H9 (cell line): ENCODE measurements around the gene OR4E1. TPM values are rescaled to one million over a fixed set of nuclear protein-coding genes. Genes with fewer than 3 reads are reported as not detected.

Experiments used
- DNase-seq: peaks from one replicate; pipeline ENCODE4 v3.0.0-alpha.2; 2017
- H2AFZ ChIP-seq: one replicate; pipeline ENCODE4 v1.6.1; 2013; ENCODE audit warnings: mild to moderate bottlenecking, low read length, control low read depth, moderate library complexity
- H2AK5ac ChIP-seq: 2 replicates; pipeline ENCODE4 v1.6.1; 2013; ENCODE audit warnings: low read length, control low read depth, mixed read lengths; ENCODE audit not compliant: insufficient read length
- H2BK120ac ChIP-seq: one replicate; pipeline ENCODE4 v1.6.1; 2013; ENCODE audit warnings: low read depth, mild to moderate bottlenecking, low read length, control low read depth, inconsistent platforms; ENCODE audit not compliant: poor library complexity, severe bottlenecking
- H2BK12ac ChIP-seq: 2 replicates; pipeline ENCODE4 v1.6.1; 2013; ENCODE audit warnings: low read length, control low read depth, mixed read lengths, low read depth; ENCODE audit not compliant: insufficient read length
- H2BK15ac ChIP-seq: 2 replicates; pipeline ENCODE4 v1.6.1; 2013; ENCODE audit warnings: low read depth, low read length, control low read depth
- H2BK20ac ChIP-seq: one replicate; pipeline ENCODE4 v1.6.1; 2013; ENCODE audit warnings: low read depth, mild to moderate bottlenecking, low read length, control low read depth, inconsistent platforms; ENCODE audit not compliant: poor library complexity, severe bottlenecking
- H2BK5ac ChIP-seq: 2 replicates; pipeline ENCODE4 v1.6.1; 2013; ENCODE audit warnings: low read length, control low read depth, mixed read lengths; ENCODE audit not compliant: insufficient read length
- H3K14ac ChIP-seq: 2 replicates; pipeline ENCODE4 v1.6.1; 2013; ENCODE audit warnings: low read length, control low read depth; ENCODE audit not compliant: insufficient read depth
- H3K18ac ChIP-seq: 2 replicates; pipeline ENCODE4 v1.6.1; 2013; ENCODE audit warnings: low read depth, mild to moderate bottlenecking, mixed read lengths, low read length, control low read depth; ENCODE audit not compliant: insufficient read length
- H3K23ac ChIP-seq: 2 replicates; pipeline ENCODE4 v1.6.1; 2013; ENCODE audit warnings: low read length, control low read depth, mixed read lengths, low read depth; ENCODE audit not compliant: insufficient read length
- H3K23me2 ChIP-seq: 2 replicates; pipeline ENCODE4 v1.6.1; 2013; ENCODE audit warnings: low read depth, mild to moderate bottlenecking, mixed read lengths, low read length, control low read depth; ENCODE audit not compliant: insufficient read length, poor library complexity, severe bottlenecking
- H3K27ac ChIP-seq: 2 replicates; pipeline ENCODE4 v1.5.1; 2013; ENCODE audit warnings: low read length, control low read depth, mixed read lengths, low read depth; ENCODE audit not compliant: insufficient read length
- H3K27me3 ChIP-seq: 2 replicates; pipeline ENCODE4 v1.6.1; 2013; ENCODE audit warnings: low read length, control low read depth, inconsistent platforms; ENCODE audit not compliant: insufficient read depth
- H3K4ac ChIP-seq: 2 replicates; pipeline ENCODE4 v1.6.1; 2013; ENCODE audit warnings: low read depth, mild to moderate bottlenecking, control low read depth, inconsistent platforms, low read length, moderate library complexity
- H3K4me1 ChIP-seq: 2 replicates; pipeline ENCODE4 v1.6.1; 2013; ENCODE audit warnings: low read length, control low read depth, inconsistent platforms; ENCODE audit not compliant: insufficient read depth
- H3K4me2 ChIP-seq: 2 replicates; pipeline ENCODE4 v1.6.1; 2013; ENCODE audit warnings: low read length, control low read depth, mixed read lengths; ENCODE audit not compliant: insufficient read length, insufficient read depth
- H3K56ac ChIP-seq: 2 replicates; pipeline ENCODE4 v1.6.1; 2013; ENCODE audit warnings: low read depth, mild to moderate bottlenecking, mixed read lengths, low read length, control low read depth; ENCODE audit not compliant: insufficient read length
- H3K79me1 ChIP-seq: 2 replicates; pipeline ENCODE4 v1.6.1; 2013; ENCODE audit warnings: low read depth, mild to moderate bottlenecking, moderate library complexity, low read length, control low read depth, inconsistent platforms; ENCODE audit not compliant: insufficient read depth, poor library complexity, severe bottlenecking
- H3K79me2 ChIP-seq: 2 replicates; pipeline ENCODE4 v1.6.1; 2013; ENCODE audit warnings: low read length, control low read depth, inconsistent platforms; ENCODE audit not compliant: insufficient read depth
- H3K9ac ChIP-seq: 2 replicates; pipeline ENCODE4 v1.6.1; 2013; ENCODE audit warnings: low read length, control low read depth, mixed read lengths; ENCODE audit not compliant: insufficient read length; ENCODE audit errors: extremely low read depth
- H3K9me3 ChIP-seq: one replicate; pipeline ENCODE4 v1.6.1; 2013; ENCODE audit warnings: low read depth, low read length, inconsistent platforms; ENCODE audit not compliant: control insufficient read depth
- H3T11ph ChIP-seq: one replicate; pipeline ENCODE4 v1.6.1; 2013; ENCODE audit warnings: mild to moderate bottlenecking, low read length, control low read depth, inconsistent platforms
- H4K20me1 ChIP-seq: one replicate; pipeline ENCODE4 v1.6.1; 2013; ENCODE audit not compliant: control insufficient read depth, insufficient read length, insufficient read depth
- H4K5ac ChIP-seq: 2 replicates; pipeline ENCODE4 v1.6.1; 2013; ENCODE audit warnings: low read depth, mild to moderate bottlenecking, mixed read lengths, low read length, control low read depth; ENCODE audit not compliant: insufficient read length
- H4K8ac ChIP-seq: replicated peaks from 2 replicates; pipeline ENCODE4 v1.6.1; 2013; ENCODE audit warnings: low read length, control low read depth, mixed read lengths, low read depth; ENCODE audit not compliant: insufficient read length
- H4K91ac ChIP-seq: 2 replicates; pipeline ENCODE4 v1.6.1; 2013; ENCODE audit warnings: low read depth, mild to moderate bottlenecking, moderate library complexity, mixed read lengths, low read length, control low read depth; ENCODE audit not compliant: insufficient read length
- H3K27ac Mint-ChIP-seq, 3 experiments: 2 replicates in 2 of 3; 3 replicates in 1 of 3; pipeline ENCODE4 v1.8.0; 2020 to 2021; ENCODE audit warnings: mixed read lengths in 3 of 3, mild to moderate bottlenecking in 1 of 3, moderate library complexity in 1 of 3
- H3K27me3 Mint-ChIP-seq: 2 replicates; pipeline ENCODE4 v1.8.0; 2021; ENCODE audit warnings: low read depth, mild to moderate bottlenecking, moderate library complexity, mixed read lengths
- H3K36me3 Mint-ChIP-seq, 3 experiments: 2 replicates in 2 of 3; 3 replicates in 1 of 3; pipeline ENCODE4 v1.8.0; 2020 to 2021; ENCODE audit warnings: low read depth in 3 of 3, mixed read lengths in 3 of 3; ENCODE audit not compliant: insufficient read depth in 1 of 3
- H3K4me1 Mint-ChIP-seq, 2 experiments: 2 replicates each; pipeline ENCODE4 v1.8.0; 2020; ENCODE audit warnings: mixed read lengths in 2 of 2
- H3K4me3 Mint-ChIP-seq, 2 experiments: 2 replicates in 1 of 2; 3 replicates in 1 of 2; pipeline ENCODE4 v1.8.0; 2020 to 2021; ENCODE audit warnings: mild to moderate bottlenecking in 2 of 2, mixed read lengths in 2 of 2, moderate library complexity in 1 of 2
- H3K9me3 Mint-ChIP-seq, 2 experiments: 2 replicates in 1 of 2; 3 replicates in 1 of 2; pipeline ENCODE4 v1.8.0; 2020; ENCODE audit warnings: mild to moderate bottlenecking in 2 of 2, mixed read lengths in 2 of 2, moderate library complexity in 1 of 2
- CTCF ChIP-seq: fragments of 200-600 bp; sonication (generic); conservative IDR thresholded peaks from 3 replicates; pipeline ENCODE4 v1.8.0; 2021; ENCODE audit warnings: antibody characterized with exemption, mild to moderate bottlenecking
- WGBS: extraction: QIAGEN DNeasy Blood & Tissue Kit; methylation state at CpG from one replicate; pipeline ENCODE4 v1.1.7; 2013; ENCODE audit warnings: missing lambda C conversion rate, low lambda C conversion rate, mixed read lengths; ENCODE audit not compliant: insufficient read length; ENCODE audit errors: extremely low coverage; 5-methylcytosine and 5-hydroxymethylcytosine counted together
- total RNA-seq: library from RNA; stranded (reverse); gene quantifications from 2 replicates; pipeline ENCODE4 v1.2.1, GENCODE V29; 2021

The OR4E1 gene
- total RNA-seq, 1 experiment from 2014 or later: not detected

GRCh38 chr14:21642683-21643082, 30.9 kb downstream of the OR4E1 start:
- H3K9ac ChIP-seq: no peak overlapping the region
- H2BK20ac ChIP-seq: no peak overlapping the region
- H3K4me2 ChIP-seq: no peak overlapping the region
- no peak overlapping the region for H2AK5ac ChIP-seq
- no peaks in the 10 kb centered on the region for H3K27me3 ChIP-seq
- DNase-seq: no peak
- no peak overlapping the region for H2BK5ac ChIP-seq
- no peak overlapping the region for H2BK12ac ChIP-seq
- H3K23ac ChIP-seq: no peak overlapping the region
- H2BK15ac ChIP-seq: no peak overlapping the region
- no peaks in the 10 kb centered on the region for H3K79me1 ChIP-seq
- no peak overlapping the region for H4K8ac ChIP-seq
- H3K9me3 ChIP-seq: no peaks in the 10 kb centered on the region
- H3K18ac ChIP-seq: no peak overlapping the region
- Mint-ChIP-seq H3K27ac (no peak overlapping the region), H3K4me1 (peaks cover 12 to 18% of the 10 kb centered on the region in 2 experiments), H3K36me3 (no peaks in the 10 kb centered on the region), H3K27me3 (no peaks in the 10 kb centered on the region), H3K9me3 (no peaks in the 10 kb centered on the region), H3K4me3 (no peak overlapping the region)
- no peak overlapping the region for H3K4ac ChIP-seq
- H4K91ac ChIP-seq: no peak overlapping the region
- no peak overlapping the region for H3K14ac ChIP-seq
- no CpG with 5 or more reads among the region's 3 CpGs for WGBS
- no peaks in the 10 kb centered on the region for H3K79me2 ChIP-seq
- no peak overlapping the region for H3T11ph ChIP-seq
- no peak overlapping the region for H2AFZ ChIP-seq
- no peaks in the 10 kb centered on the region for H3K23me2 ChIP-seq
- no peak overlapping the region for H4K5ac ChIP-seq
- no peak overlapping the region for H3K27ac ChIP-seq
- H4K20me1 ChIP-seq: no peaks in the 10 kb centered on the region
- H3K4me1 ChIP-seq: peaks cover 5% of the 10 kb centered on the region; the same call in 1 of the 2 replicates
- H3K56ac ChIP-seq: no peak overlapping the region
- TF ChIP-seq CTCF: no peak
- H2BK120ac ChIP-seq: no peak overlapping the region
